Measurements from ENCODE around the gene XRCC4. TPM values are rescaled to one million over a fixed set of nuclear protein-coding genes. Genes with fewer than 3 reads are reported as not detected.

The XRCC4 gene
- total and polyA plus RNA-seq, 8 donors: 0.91 to 3.7 (median 1.8) TPM

- H3K36me3 ChIP-seq: no peaks in the 10 kb centered on the region
- H3K27ac ChIP-seq: no peak overlapping the region
- no peak overlapping the region for H3K4me3 ChIP-seq
- WGBS, 2 donors: 90 to 94% methylated on average over 4 of the region's 4 CpGs
- FAIRE-seq (no peak), ATAC-seq (no peak), DNase-seq (no peak)
- TF ChIP-seq CTCF (IDR thresholded peaks at IDR 0.05): no peak
- intact Hi-C loops (cut with DNase I): no loop called here
- no peaks in the 10 kb centered on the region for H3K9me3 ChIP-seq
- no peaks in the 10 kb centered on the region for H3K27me3 ChIP-seq
- no peaks in the 10 kb centered on the region for H3K4me1 ChIP-seq
Observed at GRCh38 chr5:83034528-83035207, 42.7 kb upstream of the XRCC4 start.

GRCh38 chr5:83035373-83036100 lies 41.8 kb upstream of the XRCC4 start:
- no peaks in the 10 kb centered on the region for H3K36me3 ChIP-seq
- H3K4me1 ChIP-seq: no peaks in the 10 kb centered on the region
- FAIRE-seq (no peak), ATAC-seq (peak in 3 of 4 donors; percentile 67 to 79 (median 74)), DNase-seq (peak in 3 of 6 donors; percentile 3 to 16 (median 14))
- intact Hi-C loops (cut with DNase I): no loop called here
- no peak overlapping the region for H3K27ac ChIP-seq
- H3K27me3 ChIP-seq: no peaks in the 10 kb centered on the region
- H3K9me3 ChIP-seq: no peaks in the 10 kb centered on the region
- H3K4me3 ChIP-seq: no peak overlapping the region
- WGBS, 2 donors: 72 to 76% methylated on average over 5 of the region's 5 CpGs
- no peak for TF ChIP-seq CTCF (IDR thresholded peaks at IDR 0.05)

GRCh38 chr5:83036991-83037575 lies 40.3 kb upstream of the XRCC4 start:
- FAIRE-seq (no peak), ATAC-seq (no peak)
- intact Hi-C loops (cut with DNase I): no loop called here

GRCh38 chr5:83038924-83039323 lies 38.4 kb upstream of the XRCC4 start:
- intact Hi-C loops (cut with DNase I): no loop called here
- WGBS, 2 donors: 94 to 95% methylated on average over 3 of the region's 3 CpGs
- DNase-seq (no peak), FAIRE-seq (no peak), ATAC-seq (no peak)
- H3K36me3 ChIP-seq: no peaks in the 10 kb centered on the region
- no peaks in the 10 kb centered on the region for H3K27me3 ChIP-seq
- H3K4me3 ChIP-seq: no peak overlapping the region
- H3K9me3 ChIP-seq: no peaks in the 10 kb centered on the region
- no peak for TF ChIP-seq CTCF (IDR thresholded peaks at IDR 0.05)
- no peaks in the 10 kb centered on the region for H3K4me1 ChIP-seq
- no peak overlapping the region for H3K27ac ChIP-seq

More at GRCh38 chr5:83036991-83037575, 40.3 kb upstream of the XRCC4 start:
- 78 to 84% methylated on average over 4 of the region's 4 CpGs for WGBS, 2 donors
- no peak for DNase-seq
- no peak overlapping the region for H3K4me3 ChIP-seq
- H3K36me3 ChIP-seq: no peaks in the 10 kb centered on the region
- TF ChIP-seq CTCF (IDR thresholded peaks at IDR 0.05): no peak
- no peaks in the 10 kb centered on the region for H3K27me3 ChIP-seq
- no peaks in the 10 kb centered on the region for H3K9me3 ChIP-seq
- H3K27ac ChIP-seq: no peak overlapping the region
- no peaks in the 10 kb centered on the region for H3K4me1 ChIP-seq

All from pancreas (tissue), 10 donors.